Endodermal cell (in vitro differentiated cells): Measurements from ENCODE around the gene CTPS2. TPM values are rescaled to one million over a fixed set of nuclear protein-coding genes. Genes with fewer than 3 reads are reported as not detected.
"Not testable (repeated sequence)": the region's sequence is repeated elsewhere in the genome, so short reads cannot be mapped to it uniquely, and the experiment has no call there.

Experiments used
- DNase-seq: peaks from one replicate; pipeline ENCODE4 v3.0.0-alpha.2; 2017
- H3K27ac ChIP-seq: 2 replicates; pipeline ENCODE4 v1.5.1; 2013; ENCODE audit warnings: mild to moderate bottlenecking, low read depth, low read length, moderate library complexity
- H3K27me3 ChIP-seq: 2 replicates; pipeline ENCODE4 v1.6.1; 2013; ENCODE audit warnings: mild to moderate bottlenecking, low read length, moderate library complexity; ENCODE audit not compliant: insufficient read depth, control insufficient read depth, poor library complexity, severe bottlenecking
- H3K36me3 ChIP-seq: 2 replicates; pipeline ENCODE4 v1.7.0; 2013; ENCODE audit warnings: mild to moderate bottlenecking, low read length, moderate library complexity; ENCODE audit not compliant: control insufficient read depth, insufficient read depth
- H3K4me1 ChIP-seq: one replicate; pipeline ENCODE4 v1.7.0; 2013; ENCODE audit warnings: low read length; ENCODE audit not compliant: control insufficient read depth, insufficient read depth
- H3K4me3 ChIP-seq: 2 replicates; pipeline ENCODE4 v1.5.1; 2013; ENCODE audit warnings: mild to moderate bottlenecking, low read length, moderate library complexity
- H3K9ac ChIP-seq: 2 replicates; pipeline ENCODE4 v1.6.1; 2013; ENCODE audit warnings: mild to moderate bottlenecking, low read length, moderate library complexity; ENCODE audit not compliant: poor library complexity, severe bottlenecking; ENCODE audit errors: extremely low read depth
- H3K9me3 ChIP-seq: 2 replicates; pipeline ENCODE4 v1.6.1; 2013; ENCODE audit warnings: mild to moderate bottlenecking, low read length, moderate library complexity; ENCODE audit not compliant: control insufficient read depth
- H3K27ac Mint-ChIP-seq: 2 replicates; pipeline ENCODE4 v1.8.0; 2020; ENCODE audit warnings: mixed read lengths
- H3K27me3 Mint-ChIP-seq: 2 replicates; pipeline ENCODE4 v1.8.0; 2021; ENCODE audit warnings: mild to moderate bottlenecking, mixed read lengths; ENCODE audit not compliant: insufficient read depth
- H3K36me3 Mint-ChIP-seq: 2 replicates; pipeline ENCODE4 v1.8.0; 2020; ENCODE audit warnings: low read depth, mixed read lengths
- H3K4me1 Mint-ChIP-seq: 2 replicates; pipeline ENCODE4 v1.8.0; 2020; ENCODE audit warnings: mixed read lengths
- H3K4me3 Mint-ChIP-seq: 2 replicates; pipeline ENCODE4 v1.8.0; 2020; ENCODE audit warnings: mild to moderate bottlenecking, moderate library complexity, mixed read lengths
- H3K9me3 Mint-ChIP-seq: 2 replicates; pipeline ENCODE4 v1.8.0; 2020; ENCODE audit warnings: mild to moderate bottlenecking, mixed read lengths
- WGBS, 2 experiments: methylation state at CpG; one replicate each; pipeline versions ENCODE4 v1.1.5 to v1.1.7; 2013; ENCODE audit warnings: missing lambda C conversion rate in 2 of 2, mixed read lengths in 1 of 2; ENCODE audit not compliant: insufficient coverage in 1 of 2, insufficient read length in 1 of 2; 5-methylcytosine and 5-hydroxymethylcytosine counted together
- total RNA-seq, 2 donors: library from RNA; stranded (reverse); fragmentation: NEBNext Ultra II Directional in 1 of 2; extraction: Animal tissue kit (Norgen Biotek cat#: 25700) in 1 of 2; gene quantifications; 2 replicates in 1 of 2; 3 replicates in 1 of 2; pipeline ENCODE4 v1.2.1, GENCODE V29; 2021
- TF ChIP-seq, protein P1 (sequence below): fragments of 200-600 bp; sonication (generic); conservative IDR thresholded peaks from 2 replicates; pipeline ENCODE4 v1.5.0; 2021; ENCODE audit warnings: antibody characterized with exemption, mild to moderate bottlenecking

Gene CTPS2
- total RNA-seq, 2 donors from 2014 or later: 33.5 to 71.1 TPM

DNA sequence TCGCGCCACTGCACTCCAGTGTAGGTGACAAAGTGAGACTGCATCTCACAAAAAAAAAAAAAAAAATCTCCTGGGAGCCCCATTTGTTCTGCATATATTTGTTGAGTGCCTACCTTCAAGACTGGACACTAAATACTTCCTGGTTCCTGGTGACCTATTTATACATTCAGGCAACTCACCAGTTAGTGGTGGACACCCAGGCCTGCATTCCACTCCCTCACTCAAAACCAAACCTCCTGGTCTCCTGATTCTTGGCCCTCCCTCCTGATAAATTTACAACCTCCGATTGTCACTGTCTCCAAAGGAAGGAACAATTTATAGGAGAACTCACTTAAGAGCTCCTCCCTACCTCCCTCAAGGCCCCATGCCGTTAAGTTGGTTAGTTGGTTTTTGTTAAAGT is 10.0 kb upstream of the CTPS2 start:
- Histone ChIP-seq H3K4me1 (no peaks in the 10 kb centered on the region), H3K27me3 (no peaks in the 10 kb centered on the region), H3K9me3 (peaks cover under 1% of the 10 kb centered on the region), H3K27ac (no peak overlapping the region), H3K9ac (no peak overlapping the region), H3K36me3 (peaks cover 3% of the 10 kb centered on the region), H3K4me3 (no peak overlapping the region)
- WGBS, 2 experiments: 100% methylated on average over 1 of the region's 4 CpGs; no CpG with 5 or more reads in 1 of the 2 experiments
- H3K9me3 Mint-ChIP-seq: peaks cover 8% of the 10 kb centered on the region
- TF ChIP-seq, protein P1, sequence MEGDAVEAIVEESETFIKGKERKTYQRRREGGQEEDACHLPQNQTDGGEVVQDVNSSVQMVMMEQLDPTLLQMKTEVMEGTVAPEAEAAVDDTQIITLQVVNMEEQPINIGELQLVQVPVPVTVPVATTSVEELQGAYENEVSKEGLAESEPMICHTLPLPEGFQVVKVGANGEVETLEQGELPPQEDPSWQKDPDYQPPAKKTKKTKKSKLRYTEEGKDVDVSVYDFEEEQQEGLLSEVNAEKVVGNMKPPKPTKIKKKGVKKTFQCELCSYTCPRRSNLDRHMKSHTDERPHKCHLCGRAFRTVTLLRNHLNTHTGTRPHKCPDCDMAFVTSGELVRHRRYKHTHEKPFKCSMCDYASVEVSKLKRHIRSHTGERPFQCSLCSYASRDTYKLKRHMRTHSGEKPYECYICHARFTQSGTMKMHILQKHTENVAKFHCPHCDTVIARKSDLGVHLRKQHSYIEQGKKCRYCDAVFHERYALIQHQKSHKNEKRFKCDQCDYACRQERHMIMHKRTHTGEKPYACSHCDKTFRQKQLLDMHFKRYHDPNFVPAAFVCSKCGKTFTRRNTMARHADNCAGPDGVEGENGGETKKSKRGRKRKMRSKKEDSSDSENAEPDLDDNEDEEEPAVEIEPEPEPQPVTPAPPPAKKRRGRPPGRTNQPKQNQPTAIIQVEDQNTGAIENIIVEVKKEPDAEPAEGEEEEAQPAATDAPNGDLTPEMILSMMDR: no peak
- no peak overlapping the region for H3K4me3 Mint-ChIP-seq
- H3K4me1 Mint-ChIP-seq: peaks cover 28% of the 10 kb centered on the region
- no peaks in the 10 kb centered on the region for H3K27me3 Mint-ChIP-seq
- peaks cover 18% of the 10 kb centered on the region for H3K36me3 Mint-ChIP-seq
- H3K27ac Mint-ChIP-seq: peak overlapping the region; percentile 41
- no peak for DNase-seq

DNA sequence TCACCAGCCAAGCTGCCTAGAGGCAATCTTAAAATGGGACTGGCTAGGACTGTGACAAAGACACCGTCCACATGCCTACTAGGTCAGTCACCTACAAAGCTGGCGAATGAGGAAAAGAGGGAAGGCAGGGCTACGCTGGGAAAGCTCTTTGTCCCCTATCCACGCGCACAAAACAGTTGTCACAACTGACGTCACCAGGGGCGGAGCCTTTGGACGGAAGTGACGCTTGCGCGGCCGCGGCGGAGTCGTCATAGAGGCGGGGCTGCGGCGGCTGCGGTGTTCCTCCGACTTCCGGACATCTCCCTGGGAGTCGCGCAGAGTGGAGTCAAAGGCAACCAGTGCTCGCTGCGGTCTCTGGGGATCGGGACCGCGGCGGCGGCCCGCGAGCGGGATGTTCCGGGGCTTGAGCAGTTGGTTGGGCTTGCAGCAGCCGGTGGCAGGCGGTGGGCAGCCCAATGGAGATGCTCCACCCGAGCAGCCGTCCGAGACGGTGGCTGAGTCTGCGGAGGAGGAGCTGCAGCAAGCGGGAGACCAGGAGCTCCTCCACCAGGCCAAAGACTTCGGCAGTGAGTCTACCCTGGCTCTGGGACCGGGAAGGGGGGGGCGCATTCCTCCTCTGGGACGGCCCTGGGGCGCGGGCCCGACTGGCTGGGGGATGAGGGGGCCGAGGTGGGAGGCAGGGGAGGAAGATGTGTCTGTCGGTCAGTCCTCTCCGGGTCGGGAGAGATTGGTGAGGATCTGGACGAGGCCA is 7.0 kb upstream of the CTPS2 start, which contains the start of gene SYAP1:
Gene SYAP1, plus strand, starts transcription at position 279 of the 751 bp plus-strand sequence. Its CDS starts 113 bp downstream, at position 392.
- peak within 1 kb of the TSS; percentile 94 for H3K4me3 Mint-ChIP-seq
- H3K27me3 ChIP-seq: no peaks in the 10 kb centered on the region

DNA sequence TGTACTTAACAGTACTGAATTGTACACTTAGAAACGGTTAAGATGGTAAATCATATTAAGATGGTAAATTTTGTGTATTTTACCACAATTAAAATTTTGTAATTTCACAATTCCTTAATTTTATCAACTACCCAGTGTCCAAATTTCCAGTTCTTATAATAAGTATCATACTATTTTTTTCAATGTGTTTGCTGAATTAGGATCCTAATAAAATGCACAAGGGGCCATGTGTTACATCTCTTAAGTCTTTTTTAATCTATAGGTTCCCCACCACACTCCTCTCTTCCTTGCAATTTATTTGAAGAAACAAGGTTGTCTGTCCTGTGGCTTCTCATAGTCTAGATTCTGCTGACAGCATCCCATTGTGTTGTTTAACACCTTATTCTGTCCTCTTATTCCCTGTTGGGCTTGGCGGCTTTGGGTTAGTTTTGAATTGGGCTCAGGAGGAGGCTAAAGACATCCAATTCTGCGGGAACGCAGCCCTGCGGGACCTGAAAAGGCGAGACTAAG is 6.4 kb upstream of the CTPS2 start:
- H3K36me3 Mint-ChIP-seq: peaks cover 3% of the 10 kb centered on the region
- no peaks in the 10 kb centered on the region for H3K9me3 Mint-ChIP-seq
- Histone ChIP-seq H3K9ac (peak overlapping the region; percentile 91), H3K36me3 (peaks cover 3% of the 10 kb centered on the region), H3K27me3 (no peaks in the 10 kb centered on the region), H3K4me3 (peak overlapping the region; percentile 87), H3K27ac (peak overlapping the region; percentile 99), H3K4me1 (no peaks in the 10 kb centered on the region), H3K9me3 (no peaks in the 10 kb centered on the region)
- peak overlapping the region; percentile 94 for H3K4me3 Mint-ChIP-seq
- peaks cover 25% of the 10 kb centered on the region for H3K4me1 Mint-ChIP-seq
- TF ChIP-seq, protein P1: no peak
- H3K27me3 Mint-ChIP-seq: no peaks in the 10 kb centered on the region
- DNase-seq: no peak
- H3K27ac Mint-ChIP-seq: peak overlapping the region; percentile 100
- WGBS, 2 experiments: 5% methylated on average over 5 of the region's 6 CpGs; no CpG with 5 or more reads in 1 of the 2 experiments

More for the DNA sequence above, 7.0 kb upstream of the CTPS2 start, which contains the start of gene SYAP1:
- H3K4me1 Mint-ChIP-seq: peaks cover 25% of the 10 kb centered on the region
- H3K36me3 Mint-ChIP-seq: peaks cover 3% of the 10 kb centered on the region
- Histone ChIP-seq H3K4me1 (no peaks in the 10 kb centered on the region), H3K9ac (peak within 1 kb of the TSS; percentile 91), H3K4me3 (peak within 1 kb of the TSS; percentile 87), H3K27ac (peak within 1 kb of the TSS; percentile 99), H3K9me3 (no peaks in the 10 kb centered on the region), H3K36me3 (peaks cover 3% of the 10 kb centered on the region)
- TF ChIP-seq, protein P1: no peak
- H3K27ac Mint-ChIP-seq: peak within 1 kb of the TSS; percentile 100
- WGBS, 2 experiments: 0 to 2% methylated on average over 9 to 52 of the region's 54 CpGs
- peak; percentile 99 for DNase-seq
- no peaks in the 10 kb centered on the region for H3K9me3 Mint-ChIP-seq
- H3K27me3 Mint-ChIP-seq: no peaks in the 10 kb centered on the region

DNA sequence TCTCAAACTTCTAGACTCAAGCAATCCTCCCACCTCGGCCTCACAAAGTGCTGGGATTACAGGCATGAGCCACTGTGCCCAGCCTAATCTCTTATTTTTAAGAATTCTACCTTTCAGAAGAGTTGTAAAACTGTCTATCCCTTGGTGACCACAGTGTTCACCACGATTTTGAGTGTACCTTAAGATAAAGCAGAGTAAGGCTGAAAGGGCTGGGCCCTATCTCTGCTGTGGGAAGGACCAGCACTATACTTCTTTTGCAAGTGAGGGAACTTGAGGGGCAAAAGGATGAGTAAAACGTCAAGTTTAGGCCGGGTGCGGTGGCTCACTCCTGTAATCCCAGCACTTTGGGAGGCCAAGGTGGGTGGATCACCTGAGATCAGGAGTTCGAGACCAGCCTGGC is 4.0 kb upstream of the CTPS2 start:
- not testable (repeated sequence) for H3K27ac ChIP-seq, H3K27me3 Mint-ChIP-seq, H3K36me3 ChIP-seq, H3K27ac Mint-ChIP-seq, H3K4me3 ChIP-seq, H3K9me3 ChIP-seq, H3K36me3 Mint-ChIP-seq, H3K27me3 ChIP-seq, H3K4me3 Mint-ChIP-seq, DNase-seq, H3K9ac ChIP-seq, H3K9me3 Mint-ChIP-seq, H3K4me1 ChIP-seq
- WGBS, 2 experiments: 78% methylated on average over 5 of the region's 6 CpGs; no CpG with 5 or more reads in 1 of the 2 experiments
- H3K4me1 Mint-ChIP-seq: peaks cover 24% of the 10 kb centered on the region

DNA sequence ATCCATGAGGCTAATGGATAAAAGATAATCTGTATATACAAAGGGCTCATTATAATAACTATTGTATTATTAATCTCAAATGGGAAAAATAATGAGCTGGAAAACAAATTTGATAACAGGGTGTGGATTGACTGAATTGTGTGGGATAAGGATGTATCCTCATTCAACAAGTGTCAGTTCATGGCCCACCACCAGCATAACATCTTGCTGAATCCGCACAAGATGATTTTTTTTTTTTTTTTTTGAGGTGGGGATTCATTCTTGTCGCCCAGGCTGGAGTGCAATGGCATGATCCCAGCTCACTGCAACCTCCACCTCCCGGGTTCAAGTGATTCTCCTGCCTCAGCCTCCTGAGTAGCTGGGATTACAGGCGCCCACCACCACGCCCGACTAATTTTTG is 3.2 kb upstream of the CTPS2 start:
- H3K27me3 Mint-ChIP-seq, H3K27me3 ChIP-seq, H3K36me3 Mint-ChIP-seq, H3K4me3 Mint-ChIP-seq, DNase-seq, H3K9me3 Mint-ChIP-seq, H3K27ac Mint-ChIP-seq, H3K4me3 ChIP-seq, H3K9me3 ChIP-seq, H3K27ac ChIP-seq, H3K9ac ChIP-seq, H3K36me3 ChIP-seq, H3K4me1 ChIP-seq: not testable (repeated sequence)
- peaks cover 25% of the 10 kb centered on the region for H3K4me1 Mint-ChIP-seq
- WGBS, 2 experiments: no CpG with 5 or more reads among the region's 6 CpGs
